Measurements from ENCODE around the gene MBD4. TPM values are rescaled to one million over a fixed set of nuclear protein-coding genes. Genes with fewer than 3 reads are reported as not detected.
A peak's percentile ranks its signal among the peaks of the same experiment; 100 is the strongest.

Gene MBD4
- total RNA-seq, 1 experiment from 2014 or later, result 130 TPM

GRCh38 chr3:129433565-129433964 is 6.2 kb downstream of the MBD4 start:
- Histone ChIP-seq H3K4me2 (ENCODE audit: low read depth, low read length, poor library complexity, severe bottlenecking) (no peak overlapping the region), H2AFZ (ENCODE audit: low read length) (no peak overlapping the region), H3K9ac (ENCODE audit: low read length) (no peak overlapping the region), H3K27ac (ENCODE audit: low read length) (peak overlapping the region; percentile 93), H4K20me1 (ENCODE audit: insufficient read depth, low read depth, low read length) (no peaks in the 10 kb centered on the region), H3K27me3 (ENCODE audit: low read length) (no peaks in the 10 kb centered on the region), H3K9me3 (ENCODE audit: low read length) (no peaks in the 10 kb centered on the region), H3K36me3 (ENCODE audit: insufficient read depth, low read length) (peaks cover 56% of the 10 kb centered on the region; the same call in 1 of the 2 replicates), H3K4me3 (ENCODE audit: low read length) (no peak overlapping the region), H3K9me2 (replicated peaks; ENCODE audit: insufficient read depth, low read length) (no peaks in the 10 kb centered on the region), H3K4me1 (ENCODE audit: low read length) (peaks cover 60% of the 10 kb centered on the region), H3K79me2 (ENCODE audit: low read length) (peaks cover 48% of the 10 kb centered on the region)
- DNase-seq, result no peak

- Histone ChIP-seq H3K4me3 (ENCODE audit: low read length) (no peak overlapping the region), H4K20me1 (ENCODE audit: insufficient read depth, low read depth, low read length) (no peaks in the 10 kb centered on the region), H3K9me2 (replicated peaks; ENCODE audit: insufficient read depth, low read length) (no peaks in the 10 kb centered on the region), H3K4me1 (ENCODE audit: low read length) (peaks cover 57% of the 10 kb centered on the region), H3K36me3 (ENCODE audit: insufficient read depth, low read length) (peaks cover 52% of the 10 kb centered on the region; the same call in 1 of the 2 replicates), H2AFZ (ENCODE audit: low read length) (no peak overlapping the region), H3K79me2 (ENCODE audit: low read length) (peaks cover 39% of the 10 kb centered on the region), H3K4me2 (ENCODE audit: low read depth, low read length, poor library complexity, severe bottlenecking) (no peak overlapping the region), H3K9ac (ENCODE audit: low read length) (no peak overlapping the region), H3K27ac (ENCODE audit: low read length) (0 out of 2 replicates have a peak overlapping the region, but pooled peaks have one; percentile 93), H3K9me3 (ENCODE audit: low read length) (no peaks in the 10 kb centered on the region), H3K27me3 (ENCODE audit: low read length) (no peaks in the 10 kb centered on the region)
- no peak for DNase-seq
Measured at GRCh38 chr3:129432671-129433070, 7.1 kb downstream of the MBD4 start.

DNA sequence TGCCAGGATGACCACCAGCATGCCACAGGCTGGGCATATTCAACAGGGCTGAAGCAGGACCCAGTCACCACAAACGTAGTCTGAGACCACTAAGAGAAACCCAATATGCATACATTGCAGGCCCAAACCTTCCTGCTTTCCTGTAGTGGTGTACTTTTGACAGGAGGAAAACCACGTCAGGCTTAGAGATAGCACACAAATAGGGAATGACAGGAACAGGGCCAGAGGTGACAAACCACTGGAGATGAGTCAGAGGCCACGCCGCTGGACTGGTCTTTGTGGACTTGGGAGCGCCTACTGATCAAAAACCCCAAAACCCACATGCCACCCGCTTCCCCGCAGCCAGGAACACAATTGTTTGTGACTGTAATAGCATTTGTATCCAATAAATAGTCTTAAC is 7.7 kb downstream of the MBD4 start:
- Histone ChIP-seq H3K9ac (ENCODE audit: low read length) (no peak overlapping the region), H3K4me1 (ENCODE audit: low read length) (peaks cover 51% of the 10 kb centered on the region)

GRCh38 chr3:129429602-129430001 is 10.1 kb downstream of the MBD4 start:
- Histone ChIP-seq H3K27ac (ENCODE audit: low read length) (0 out of 2 replicates have a peak overlapping the region, but pooled peaks have one; percentile 11), H3K9me2 (replicated peaks; ENCODE audit: insufficient read depth, low read length) (no peaks in the 10 kb centered on the region), H3K4me2 (ENCODE audit: low read depth, low read length, poor library complexity, severe bottlenecking) (no peak overlapping the region), H3K79me2 (ENCODE audit: low read length) (peaks cover 10% of the 10 kb centered on the region), H3K9ac (ENCODE audit: low read length) (no peak overlapping the region), H3K9me3 (ENCODE audit: low read length) (no peaks in the 10 kb centered on the region), H2AFZ (ENCODE audit: low read length) (no peak overlapping the region), H3K4me3 (ENCODE audit: low read length) (no peak overlapping the region), H4K20me1 (ENCODE audit: insufficient read depth, low read depth, low read length) (no peaks in the 10 kb centered on the region), H3K36me3 (ENCODE audit: insufficient read depth, low read length) (peaks cover 45% of the 10 kb centered on the region), H3K4me1 (ENCODE audit: low read length) (peaks cover 40% of the 10 kb centered on the region), H3K27me3 (ENCODE audit: low read length) (no peaks in the 10 kb centered on the region)
- DNase-seq, result no peak

More for the DNA sequence above, 7.7 kb downstream of the MBD4 start:
- no peaks in the 10 kb centered on the region for H3K27me3 ChIP-seq (ENCODE audit: low read length)
- no peaks in the 10 kb centered on the region for H4K20me1 ChIP-seq (ENCODE audit: insufficient read depth, low read depth, low read length)
- H3K9me2 ChIP-seq (replicated peaks; ENCODE audit: insufficient read depth, low read length), result no peaks in the 10 kb centered on the region
- H3K9me3 ChIP-seq (ENCODE audit: low read length), result no peaks in the 10 kb centered on the region
- no peak overlapping the region for H3K4me3 ChIP-seq (ENCODE audit: low read length)
- H3K36me3 ChIP-seq (ENCODE audit: insufficient read depth, low read length), result peaks cover 51% of the 10 kb centered on the region; the same call in 1 of the 2 replicates
- no peak overlapping the region for H2AFZ ChIP-seq (ENCODE audit: low read length)
- H3K4me2 ChIP-seq (ENCODE audit: low read depth, low read length, poor library complexity, severe bottlenecking), result no peak overlapping the region
- H3K27ac ChIP-seq (ENCODE audit: low read length), result no peak overlapping the region
- no peak for DNase-seq
- H3K79me2 ChIP-seq (ENCODE audit: low read length), result peaks cover 33% of the 10 kb centered on the region

DNA sequence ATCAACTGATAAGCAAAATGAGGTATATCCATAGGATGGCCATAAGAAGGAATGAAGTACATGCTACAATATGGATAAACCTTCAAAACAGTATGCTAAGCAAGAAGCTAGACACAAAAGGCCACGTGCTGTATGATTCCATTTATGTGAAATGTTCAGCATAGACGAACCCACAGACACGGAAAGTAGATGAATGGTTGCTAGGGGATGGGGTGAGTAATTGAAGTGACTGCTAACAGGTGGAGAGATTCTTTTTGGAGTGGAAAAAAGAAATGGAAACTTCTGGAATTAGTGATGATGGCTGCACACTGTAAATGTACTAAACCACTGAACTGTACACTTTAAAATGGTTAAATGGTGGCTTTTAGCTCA is 10.7 kb downstream of the MBD4 start:
- Histone ChIP-seq H3K27ac (ENCODE audit: low read length) (peak overlapping the region; percentile 44; the same call in 1 of the 2 replicates), H3K4me2 (ENCODE audit: low read depth, low read length, poor library complexity, severe bottlenecking) (peak overlapping the region; percentile 64), H3K36me3 (ENCODE audit: insufficient read depth, low read length) (peaks cover 41% of the 10 kb centered on the region), H3K9ac (ENCODE audit: low read length) (peak overlapping the region; percentile 38; the same call in 1 of the 2 replicates), H3K9me2 (replicated peaks; ENCODE audit: insufficient read depth, low read length) (no peaks in the 10 kb centered on the region), H3K4me3 (ENCODE audit: low read length) (peak overlapping the region; percentile 44; the same call in 1 of the 2 replicates), H4K20me1 (ENCODE audit: insufficient read depth, low read depth, low read length) (no peaks in the 10 kb centered on the region), H3K79me2 (ENCODE audit: low read length) (peaks cover 5% of the 10 kb centered on the region), H3K4me1 (ENCODE audit: low read length) (peaks cover 40% of the 10 kb centered on the region), H3K27me3 (ENCODE audit: low read length) (no peaks in the 10 kb centered on the region), H3K9me3 (ENCODE audit: low read length) (no peaks in the 10 kb centered on the region), H2AFZ (ENCODE audit: low read length) (peak overlapping the region; percentile 23; the same call in 1 of the 2 replicates)
- DNase-seq, result no peak

GRCh38 chr3:129428376-129429079 is 11.2 kb downstream of the MBD4 start, which contains the start of gene EFCAB12:
Gene EFCAB12, minus strand, starts transcription at chr3:129428636. Its CDS starts 148 bp downstream, at chr3:129428488.
- H3K36me3 ChIP-seq (ENCODE audit: insufficient read depth, low read length), result peaks cover 35% of the 10 kb centered on the region
- peak within 1 kb of the TSS; percentile 23; the same call in 1 of the 2 replicates for H2AFZ ChIP-seq (ENCODE audit: low read length)
- H3K9me2 ChIP-seq (replicated peaks; ENCODE audit: insufficient read depth, low read length), result no peaks in the 10 kb centered on the region
- peak within 1 kb of the TSS; percentile 44; the same call in 1 of the 2 replicates for H3K27ac ChIP-seq (ENCODE audit: low read length)
- no peaks in the 10 kb centered on the region for H3K9me3 ChIP-seq (ENCODE audit: low read length)
- no peaks in the 10 kb centered on the region for H4K20me1 ChIP-seq (ENCODE audit: insufficient read depth, low read depth, low read length)
- H3K9ac ChIP-seq (ENCODE audit: low read length), result peak within 1 kb of the TSS; percentile 38
- H3K4me1 ChIP-seq (ENCODE audit: low read length), result peaks cover 40% of the 10 kb centered on the region
- H3K4me3 ChIP-seq (ENCODE audit: low read length), result peak within 1 kb of the TSS; percentile 44; the same call in 1 of the 2 replicates
- no peaks in the 10 kb centered on the region for H3K79me2 ChIP-seq (ENCODE audit: low read length)
- H3K4me2 ChIP-seq (ENCODE audit: low read depth, low read length, poor library complexity, severe bottlenecking), result peak within 1 kb of the TSS; percentile 64
- no peaks in the 10 kb centered on the region for H3K27me3 ChIP-seq (ENCODE audit: low read length)
- DNase-seq, result peak; percentile 97

DNA sequence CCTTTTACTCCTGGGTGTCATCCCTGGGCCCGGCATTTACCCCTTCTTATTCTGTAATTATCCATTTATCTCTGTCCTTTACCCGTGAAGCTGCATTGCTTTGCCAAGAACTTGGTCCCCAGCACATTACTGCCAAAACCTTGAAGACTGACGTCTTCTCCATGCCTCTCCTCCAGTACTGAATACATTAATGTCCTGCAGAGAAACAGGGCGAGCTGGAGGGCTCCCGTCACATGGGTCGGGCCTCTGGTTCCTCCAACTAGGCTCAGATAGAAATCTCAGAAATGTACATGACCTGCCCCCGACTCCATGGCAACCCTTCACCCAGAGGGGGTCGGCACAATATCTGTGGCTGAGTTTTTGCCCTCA is 11.8 kb downstream of the MBD4 start:
- Histone ChIP-seq H2AFZ (ENCODE audit: low read length) (no peak overlapping the region), H4K20me1 (ENCODE audit: insufficient read depth, low read depth, low read length) (no peaks in the 10 kb centered on the region), H3K4me2 (ENCODE audit: low read depth, low read length, poor library complexity, severe bottlenecking) (peak overlapping the region; percentile 64), H3K27me3 (ENCODE audit: low read length) (no peaks in the 10 kb centered on the region), H3K27ac (ENCODE audit: low read length) (no peak overlapping the region), H3K4me1 (ENCODE audit: low read length) (peaks cover 38% of the 10 kb centered on the region), H3K36me3 (ENCODE audit: insufficient read depth, low read length) (peaks cover 30% of the 10 kb centered on the region), H3K4me3 (ENCODE audit: low read length) (peak overlapping the region; percentile 30; the same call in 1 of the 2 replicates), H3K9ac (ENCODE audit: low read length) (no peak overlapping the region), H3K9me3 (ENCODE audit: low read length) (no peaks in the 10 kb centered on the region), H3K9me2 (replicated peaks; ENCODE audit: insufficient read depth, low read length) (no peaks in the 10 kb centered on the region), H3K79me2 (ENCODE audit: low read length) (no peaks in the 10 kb centered on the region)
- no peak for DNase-seq

- Histone ChIP-seq H2AFZ (ENCODE audit: low read length) (no peak overlapping the region), H3K27me3 (ENCODE audit: low read length) (no peaks in the 10 kb centered on the region), H3K4me1 (ENCODE audit: low read length) (peaks cover 38% of the 10 kb centered on the region), H3K79me2 (ENCODE audit: low read length) (no peaks in the 10 kb centered on the region), H3K4me2 (ENCODE audit: low read depth, low read length, poor library complexity, severe bottlenecking) (peak overlapping the region; percentile 65), H3K9ac (ENCODE audit: low read length) (peak overlapping the region; percentile 40), H3K27ac (ENCODE audit: low read length) (peak overlapping the region; percentile 68; the same call in 1 of the 2 replicates), H4K20me1 (ENCODE audit: insufficient read depth, low read depth, low read length) (no peaks in the 10 kb centered on the region), H3K9me2 (replicated peaks; ENCODE audit: insufficient read depth, low read length) (no peaks in the 10 kb centered on the region), H3K36me3 (ENCODE audit: insufficient read depth, low read length) (peaks cover 11% of the 10 kb centered on the region), H3K4me3 (ENCODE audit: low read length) (peak overlapping the region; percentile 56; the same call in 1 of the 2 replicates), H3K9me3 (ENCODE audit: low read length) (no peaks in the 10 kb centered on the region)
- no peak for DNase-seq
Measured at GRCh38 chr3:129425619-129426018, 14.1 kb downstream of the MBD4 start.

Measured in Karpas-422 (cell line).